Ishikawa (cell line): ENCODE data around the gene PRKCB.

Experiments
- CEBPB ChIP-seq: IDR thresholded peaks from 2 replicates; pipeline ENCODE4 v1.6.1; 2012
- REST ChIP-seq: IDR thresholded peaks from 2 replicates; pipeline ENCODE4 v1.6.1; 2012; ENCODE audit warnings: low read depth, mild to moderate bottlenecking
- TAF1 ChIP-seq: IDR thresholded peaks from 2 replicates; pipeline ENCODE4 v1.6.1; 2012; ENCODE audit warnings: low read depth, mild to moderate bottlenecking
- YY1 ChIP-seq: IDR thresholded peaks from 2 replicates; pipeline ENCODE4 v1.6.1; 2012; ENCODE audit warnings: low read depth

DNA sequence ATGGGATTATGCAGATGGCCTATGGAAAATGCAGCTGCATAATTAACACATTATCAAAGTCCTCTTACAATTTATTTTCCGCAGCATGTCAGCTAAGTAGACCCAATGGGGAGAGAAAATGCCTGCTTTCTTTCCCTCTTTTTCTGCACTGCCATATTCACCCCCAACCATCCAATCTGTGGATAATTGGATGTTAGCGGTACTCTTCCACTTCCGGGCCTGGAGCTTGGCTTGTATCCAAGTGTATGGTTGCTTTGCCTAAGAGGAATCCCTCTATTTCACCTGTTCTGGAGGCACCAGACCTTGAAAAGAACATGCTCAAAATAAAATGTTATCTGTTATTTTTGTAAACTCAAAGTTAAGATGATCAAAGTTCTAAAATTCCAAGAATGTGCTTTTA, 379.2 kb downstream of the PRKCB start:
- no peak for TF ChIP-seq CEBPB
- TF ChIP-seq TAF1: no peak
- TF ChIP-seq REST: no peak
- no peak for TF ChIP-seq YY1
